Measurements from ENCODE around the gene DUS2.

- TF ChIP-seq CTCF (IDR thresholded peaks at IDR 0.05) (no peak), EP300 (IDR thresholded peaks at IDR 0.05) (no peak), POLR2A (IDR thresholded peaks at IDR 0.05) (no peak)
These were observed 12.1 kb downstream of the DUS2 start for GRCh38 chr16:68035227-68035626.

Data from ovary (tissue), 3 donors.